Gastroesophageal sphincter (tissue), 3 donors: ENCODE results near the gene GSG1L.

ENCODE experiments used
- CTCF ChIP-seq, 4 experiments: fragments of 200-600 bp in 2 of 4; fragments of 450-650 bp in 2 of 4; sonication (generic) in 1 of 4; IDR thresholded peaks; one replicate each; pipeline ENCODE4 v1.5.1; 2017 to 2019; ENCODE audit warnings: antibody characterized with exemption in 4 of 4, mild to moderate bottlenecking in 2 of 4, moderate library complexity in 2 of 4
- EP300 ChIP-seq: sonication (generic); formaldehyde crosslinking; IDR thresholded peaks from one replicate; pipeline ENCODE4 v1.6.1; 2017; ENCODE audit warnings: antibody characterized with exemption, mild to moderate bottlenecking
- POLR2A ChIP-seq, 2 donors: fragments of 450-650 bp; IDR thresholded peaks; one replicate each; pipeline ENCODE4 v1.6.1; 2017; ENCODE audit warnings: antibody characterized with exemption in 2 of 2, mild to moderate bottlenecking in 2 of 2, moderate library complexity in 1 of 2
- POLR2AphosphoS5 ChIP-seq: sonication (generic); formaldehyde crosslinking; IDR thresholded peaks from one replicate; pipeline ENCODE4 v1.6.1; 2017; ENCODE audit warnings: antibody characterized with exemption

DNA sequence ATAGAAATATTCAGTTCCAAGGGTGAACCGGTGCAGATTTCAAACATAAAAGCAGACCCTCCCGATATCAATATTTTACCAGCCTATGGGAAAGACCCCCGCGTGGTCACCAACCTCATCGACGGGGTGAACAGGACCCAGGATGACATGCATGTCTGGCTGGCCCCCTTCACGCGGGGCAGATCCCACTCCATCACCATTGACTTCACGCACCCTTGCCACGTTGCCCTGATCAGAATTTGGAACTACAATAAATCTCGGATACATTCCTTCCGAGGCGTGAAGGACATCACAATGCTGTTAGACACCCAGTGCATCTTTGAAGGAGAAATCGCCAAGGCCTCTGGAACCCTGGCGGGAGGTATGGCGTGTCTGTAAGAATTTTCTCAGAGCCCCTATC is 313.6 kb downstream of the GSG1L start:
- no peak for TF ChIP-seq CTCF (IDR thresholded peaks at IDR 0.05)
- TF ChIP-seq POLR2A (IDR thresholded peaks at IDR 0.05) = no peak
- TF ChIP-seq POLR2AphosphoS5 = no peak
- TF ChIP-seq EP300 = no peak
